PC-9 (cell line): ENCODE measurements around the gene SNAPIN. TPM values are rescaled to one million over a fixed set of nuclear protein-coding genes. Genes with fewer than 3 reads are reported as not detected.
A peak's percentile ranks its signal among the peaks of the same experiment; 100 is the strongest.

Experiments
- BruUV-seq: library from RNA; stranded (reverse); fragments of 400-500 nt; replicated peaks from 2 replicates; lab custom pipeline; 2021; lab: Mats Ljungman, UMichigan
- CTCF ChIA-PET: fragments of 300-600 bp; sonication (Branson Sonifier 250); formaldehyde crosslinking; loops from one replicate; lab custom pipeline; 2022; ENCODE audit warnings: antibody characterized with exemption; lab: Charles Lee
- POLR2A ChIA-PET: fragments of 300-600 bp; sonication (Branson Sonifier 250); formaldehyde crosslinking; loops from one replicate; lab custom pipeline; 2022; ENCODE audit warnings: antibody characterized with exemption; ENCODE audit not compliant: unreplicated experiment; lab: Charles Lee
- DNase-seq, 2 experiments: peaks; one replicate each; pipeline versions ENCODE4 v3.0.0 to v3.0.0-alpha.2; 2015 to 2022; ENCODE audit warnings: mixed read lengths in 1 of 2
- H2AFZ ChIP-seq: fragments of 200-600 bp; sonication (generic); 2 replicates; pipeline ENCODE4 v1.8.1; 2017; ENCODE audit warnings: antibody characterized with exemption
- H3F3A ChIP-seq: fragments of 200-600 bp; sonication (generic); 2 replicates; pipeline ENCODE4 v1.8.1; 2017; ENCODE audit warnings: antibody characterized with exemption, mild to moderate bottlenecking, low read depth; ENCODE audit not compliant: insufficient read depth
- H3K27ac ChIP-seq: fragments of 200-600 bp; sonication (generic); 2 replicates; pipeline ENCODE4 v1.6.1; 2016; ENCODE audit warnings: mixed run types
- H3K27me3 ChIP-seq: fragments of 200-600 bp; sonication (generic); 2 replicates; pipeline ENCODE4 v1.6.1; 2016; ENCODE audit warnings: low read depth, mixed run types; ENCODE audit not compliant: insufficient read depth
- H3K36me3 ChIP-seq: fragments of 200-600 bp; sonication (generic); 2 replicates; pipeline ENCODE4 v1.6.1; 2016; ENCODE audit warnings: low read depth, mixed run types
- H3K4me1 ChIP-seq: fragments of 200-600 bp; sonication (generic); replicated peaks from 2 replicates; pipeline ENCODE4 v1.6.1; 2016; ENCODE audit warnings: mixed run types; ENCODE audit not compliant: insufficient read depth
- H3K4me2 ChIP-seq: fragments of 200-600 bp; sonication (generic); 2 replicates; pipeline ENCODE4 v1.6.1; 2017; ENCODE audit warnings: mixed run types
- H3K4me3 ChIP-seq: fragments of 200-600 bp; sonication (generic); 2 replicates; pipeline ENCODE4 v1.6.1; 2016; ENCODE audit warnings: mixed run types
- H3K79me2 ChIP-seq: fragments of 200-600 bp; sonication (generic); 2 replicates; pipeline ENCODE4 v1.6.1; 2017; ENCODE audit warnings: low read depth, mixed run types
- H3K9me2 ChIP-seq: fragments of 200-600 bp; sonication (generic); 2 replicates; pipeline ENCODE4 v1.8.1; 2017; ENCODE audit warnings: mild to moderate bottlenecking; ENCODE audit not compliant: insufficient read depth
- H3K9me3 ChIP-seq: fragments of 200-600 bp; sonication (generic); 2 replicates; pipeline ENCODE4 v1.8.1; 2016; ENCODE audit warnings: low read depth; ENCODE audit not compliant: insufficient read depth
- H4K20me1 ChIP-seq: fragments of 200-600 bp; sonication (generic); 2 replicates; pipeline ENCODE4 v1.8.1; 2017; ENCODE audit not compliant: insufficient read depth
- EZH2 ChIP-seq: fragments of 200-600 bp; sonication (generic); IDR thresholded peaks from 2 replicates; pipeline ENCODE4 v1.8.0; 2017; ENCODE audit warnings: antibody characterized with exemption, low read depth
- intact Hi-C: fragments of 100-400 bp; cut with micrococcal nuclease; formaldehyde crosslinking; loops from one replicate; pipeline ENCODE4 v1.10.0; 2022; ENCODE audit not compliant: unreplicated experiment
- total RNA-seq: library from RNA; stranded (reverse); gene quantifications from 2 replicates; pipeline ENCODE4 v1.2.3, GENCODE V29; 2021
- TF ChIP-seq, protein P1 (sequence below): fragments of 200-600 bp; sonication (generic); conservative IDR thresholded peaks from 2 replicates; pipeline ENCODE4 v1.6.1; 2017; ENCODE audit warnings: mixed run types, antibody characterized with exemption, mild to moderate bottlenecking, moderate library complexity

SNAPIN gene
- total RNA-seq, 1 experiment from 2014 or later: 29.5 TPM

- no peak for DNase-seq
- Histone ChIP-seq H3K4me2 (peak overlapping the region; percentile 84), H3K27ac (peak overlapping the region; percentile 78), H3K79me2 (peaks cover 71% of the 10 kb centered on the region), H3K9me2 (no peaks in the 10 kb centered on the region), H3K27me3 (no peaks in the 10 kb centered on the region), H3K9me3 (no peaks in the 10 kb centered on the region), H3K4me1 (peaks cover 74% of the 10 kb centered on the region), H4K20me1 (no peaks in the 10 kb centered on the region), H2AFZ (no peak overlapping the region), H3K36me3 (peaks cover 19% of the 10 kb centered on the region), H3K4me3 (peak overlapping the region; percentile 89), H3F3A (peaks cover 55% of the 10 kb centered on the region)
- TF ChIP-seq EZH2: no peak
- TF ChIP-seq, protein P1, sequence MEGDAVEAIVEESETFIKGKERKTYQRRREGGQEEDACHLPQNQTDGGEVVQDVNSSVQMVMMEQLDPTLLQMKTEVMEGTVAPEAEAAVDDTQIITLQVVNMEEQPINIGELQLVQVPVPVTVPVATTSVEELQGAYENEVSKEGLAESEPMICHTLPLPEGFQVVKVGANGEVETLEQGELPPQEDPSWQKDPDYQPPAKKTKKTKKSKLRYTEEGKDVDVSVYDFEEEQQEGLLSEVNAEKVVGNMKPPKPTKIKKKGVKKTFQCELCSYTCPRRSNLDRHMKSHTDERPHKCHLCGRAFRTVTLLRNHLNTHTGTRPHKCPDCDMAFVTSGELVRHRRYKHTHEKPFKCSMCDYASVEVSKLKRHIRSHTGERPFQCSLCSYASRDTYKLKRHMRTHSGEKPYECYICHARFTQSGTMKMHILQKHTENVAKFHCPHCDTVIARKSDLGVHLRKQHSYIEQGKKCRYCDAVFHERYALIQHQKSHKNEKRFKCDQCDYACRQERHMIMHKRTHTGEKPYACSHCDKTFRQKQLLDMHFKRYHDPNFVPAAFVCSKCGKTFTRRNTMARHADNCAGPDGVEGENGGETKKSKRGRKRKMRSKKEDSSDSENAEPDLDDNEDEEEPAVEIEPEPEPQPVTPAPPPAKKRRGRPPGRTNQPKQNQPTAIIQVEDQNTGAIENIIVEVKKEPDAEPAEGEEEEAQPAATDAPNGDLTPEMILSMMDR: no peak
- ChIA-PET CTCF (interaction anchor here (0.6 to 2.6 kb wide), 2 partner anchors 16 to 23 kb away, joined by 5 to 19 read pairs; partner anchors contain the start of gene S100A13), POLR2A (interaction anchor here (0.6 to 0.7 kb wide), 2 partner anchors 23 to 45 kb away, joined by 4 to 8 read pairs; partner anchors contain the start of gene CHTOP)
- no TSS peak for BruUV-seq
- intact Hi-C loops: no loop called here
These were observed 47.1 kb upstream of the SNAPIN start for GRCh38 chr1:153611356-153611755.

- TF ChIP-seq, protein P1: no peak
- no peak for TF ChIP-seq EZH2
- Histone ChIP-seq H3K9me2 (no peaks in the 10 kb centered on the region), H3K27me3 (no peaks in the 10 kb centered on the region), H3F3A (peaks cover 47% of the 10 kb centered on the region), H3K4me3 (peak overlapping the region; percentile 89), H4K20me1 (no peaks in the 10 kb centered on the region), H3K4me1 (peaks cover 74% of the 10 kb centered on the region), H3K79me2 (peaks cover 62% of the 10 kb centered on the region), H3K9me3 (no peaks in the 10 kb centered on the region), H3K4me2 (peak overlapping the region; percentile 84), H2AFZ (no peak overlapping the region), H3K36me3 (peaks cover 10% of the 10 kb centered on the region), H3K27ac (peak overlapping the region; percentile 78)
- intact Hi-C loops: no loop called here
- DNase-seq: no peak
- BruUV-seq: no TSS peak
- ChIA-PET CTCF (interaction anchor here (0.6 to 2.6 kb wide), 3 partner anchors 15 to 102 kb away, joined by 4 to 19 read pairs (median 8); partner anchors contain the start of gene S100A13), POLR2A (interaction anchor here (0.5 to 1.4 kb wide), 14 partner anchors 8 to 1116 kb away, joined by 3 to 48 read pairs (median 4); partner anchors contain the start of genes CHTOP, S100A1, S100A13 and S100A5)
These were observed 46.3 kb upstream of the SNAPIN start for GRCh38 chr1:153612111-153612754.

DNA sequence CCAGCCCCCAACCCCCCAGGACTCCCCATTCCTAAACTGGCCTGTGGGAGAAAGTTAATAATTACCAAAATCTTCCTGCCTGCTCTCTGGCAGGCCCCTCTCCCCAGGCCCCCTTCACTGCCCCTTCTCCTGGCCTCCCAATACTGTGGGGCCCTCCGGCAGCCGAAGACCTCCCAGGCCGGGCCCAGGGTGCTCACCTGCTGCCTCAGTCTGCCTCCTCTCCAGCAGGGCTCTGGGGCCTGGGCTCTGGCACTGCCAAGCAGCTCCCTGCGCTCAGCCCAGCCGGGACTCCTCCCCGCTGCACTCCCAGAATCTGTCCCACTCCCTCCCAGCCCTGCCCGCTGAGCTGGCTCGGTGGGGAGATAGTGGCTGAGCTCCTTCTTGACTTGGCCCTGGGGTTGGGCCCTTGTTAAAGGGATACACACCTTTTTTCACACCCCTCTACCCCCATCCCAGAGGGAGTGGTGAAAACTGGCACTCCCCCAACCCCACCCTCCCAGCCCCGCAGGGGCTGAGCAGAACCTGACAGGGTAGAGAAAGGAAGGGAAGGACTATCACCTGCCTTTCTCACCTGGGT is 45.7 kb upstream of the SNAPIN start, which contains the start of gene S100A16:
S100A16 (minus strand) TSS at position 383 of the 577 bp plus-strand sequence. CDS start 4,986 bp downstream, outside the sequence.
- POLR2A ChIA-PET: interaction anchor here (0.6 to 1.4 kb wide), 13 partner anchors 9 to 730 kb away, joined by 3 to 48 read pairs (median 4); partner anchors contain the start of genes CHTOP, S100A1, S100A13 and S100A5
- Histone ChIP-seq H2AFZ (no peak within 1 kb of the TSS), H3K36me3 (peaks cover 6% of the 10 kb centered on the region), H3K79me2 (peaks cover 56% of the 10 kb centered on the region), H3K4me1 (peaks cover 73% of the 10 kb centered on the region), H3K27ac (peak within 1 kb of the TSS; percentile 78), H3K9me2 (no peaks in the 10 kb centered on the region), H4K20me1 (no peaks in the 10 kb centered on the region), H3K27me3 (no peaks in the 10 kb centered on the region), H3F3A (peaks cover 47% of the 10 kb centered on the region), H3K4me3 (peak within 1 kb of the TSS; percentile 89), H3K4me2 (peak within 1 kb of the TSS; percentile 88), H3K9me3 (no peaks in the 10 kb centered on the region)
- intact Hi-C loops: loop anchor here (1.0 kb wide), 1 partner anchor 20 kb away; no protein-coding TSS in a partner anchor
- peak; percentile 86 to 91 for DNase-seq
- CTCF ChIA-PET: interaction anchor here (0.6 to 2.6 kb wide), 3 partner anchors 14 to 102 kb away, joined by 4 to 19 read pairs (median 8); partner anchors contain the start of gene S100A13
- no peak for TF ChIP-seq EZH2
- TF ChIP-seq, protein P1: no peak
- no TSS peak for BruUV-seq
